Medulla oblongata (tissue), 1 donor: ENCODE results near the gene TRAPPC4.
A peak's percentile ranks its signal among the peaks of the same experiment; 100 is the strongest.
"Not testable (repeated sequence)": the region's sequence is repeated elsewhere in the genome, so short reads cannot be mapped to it uniquely, and the experiment has no call there.

Experiments used
- DNase-seq: peaks from one replicate; pipeline ENCODE4 v3.0.0-alpha.2; 2015; ENCODE audit errors: extremely low spot score

The TRAPPC4 gene

GRCh38 chr11:119033421-119033820 is 14.9 kb downstream of the TRAPPC4 start:
- not testable (repeated sequence) for DNase-seq

- DNase-seq: no peak
Observed at GRCh38 chr11:119034813-119035212, 16.2 kb downstream of the TRAPPC4 start.

DNA sequence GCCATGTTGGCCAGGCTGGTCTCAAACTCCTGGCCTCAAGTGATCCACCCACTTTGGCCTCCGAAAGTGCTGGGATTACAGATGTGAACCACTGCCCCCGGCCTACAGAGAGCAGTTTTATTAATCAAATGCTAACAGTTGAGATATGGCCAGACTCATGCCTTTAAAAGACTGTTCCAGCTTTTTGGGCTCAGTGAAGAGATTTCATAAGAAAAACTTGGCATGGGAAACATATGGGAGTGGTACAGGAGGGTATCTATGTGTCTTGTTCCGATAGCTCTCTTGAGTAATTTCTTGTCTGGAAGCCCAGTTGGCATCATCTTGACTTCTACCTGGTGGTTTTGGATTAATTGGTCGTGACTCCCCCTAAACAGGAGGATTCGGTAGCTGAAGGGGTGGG is 20.3 kb downstream of the TRAPPC4 start:
- DNase-seq: no peak

DNA sequence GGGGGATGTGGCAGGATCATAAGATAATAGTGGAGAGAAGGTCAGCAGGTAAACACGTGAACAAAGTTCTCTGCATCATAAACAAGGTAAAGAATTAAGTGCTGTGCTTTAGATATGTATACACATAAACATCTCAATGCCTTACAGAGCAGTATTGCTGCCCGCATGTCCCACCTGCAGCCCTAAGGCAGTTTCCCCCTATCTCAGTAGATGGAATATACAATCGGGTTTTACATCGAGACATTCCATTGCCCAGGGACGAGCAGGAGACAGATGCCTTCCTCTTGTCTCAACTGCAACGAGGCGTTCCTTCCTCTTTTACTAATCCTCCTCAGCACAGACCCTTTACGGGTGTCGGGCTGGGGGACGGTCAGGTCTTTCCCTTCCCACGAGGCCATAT is 20.9 kb downstream of the TRAPPC4 start:
- not testable (repeated sequence) for DNase-seq

DNA sequence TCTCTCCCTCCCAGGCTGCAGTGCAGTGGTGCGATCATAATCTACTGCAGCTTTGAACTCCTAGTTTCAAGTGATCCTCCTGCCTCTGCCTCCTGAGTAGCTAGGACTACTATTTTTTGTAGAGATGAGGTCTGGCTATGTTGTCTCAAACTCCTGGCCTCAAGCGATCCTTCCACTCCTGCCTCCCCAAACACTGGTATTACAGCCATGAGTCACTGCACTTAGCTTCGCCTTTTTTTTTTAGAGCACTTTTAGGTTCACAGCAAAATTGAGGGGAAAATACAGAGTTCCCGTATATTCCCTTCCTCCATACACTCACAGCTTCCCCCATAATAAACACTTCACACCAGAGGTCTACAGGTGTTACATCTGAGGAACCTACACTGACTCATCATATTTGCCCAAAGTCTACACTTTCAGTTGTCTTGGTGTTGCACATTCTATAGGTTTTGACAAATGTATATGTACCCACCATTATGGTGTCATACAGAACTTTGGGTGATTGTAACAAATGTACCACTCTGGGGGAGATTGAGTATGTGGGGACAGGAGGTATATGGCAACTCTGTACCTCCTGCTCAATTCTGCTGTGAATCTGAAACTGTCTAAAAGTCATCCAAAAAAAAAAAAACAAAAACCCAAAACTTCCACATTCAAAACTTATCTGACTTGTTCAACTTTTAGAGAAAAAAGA is 23.4 kb downstream of the TRAPPC4 start:
- DNase-seq: no peak

GRCh38 chr11:119042927-119043326 is 24.4 kb downstream of the TRAPPC4 start:
- no peak for DNase-seq

- DNase-seq: no peak
Observed at GRCh38 chr11:119044708-119045107, 26.1 kb downstream of the TRAPPC4 start.

DNA sequence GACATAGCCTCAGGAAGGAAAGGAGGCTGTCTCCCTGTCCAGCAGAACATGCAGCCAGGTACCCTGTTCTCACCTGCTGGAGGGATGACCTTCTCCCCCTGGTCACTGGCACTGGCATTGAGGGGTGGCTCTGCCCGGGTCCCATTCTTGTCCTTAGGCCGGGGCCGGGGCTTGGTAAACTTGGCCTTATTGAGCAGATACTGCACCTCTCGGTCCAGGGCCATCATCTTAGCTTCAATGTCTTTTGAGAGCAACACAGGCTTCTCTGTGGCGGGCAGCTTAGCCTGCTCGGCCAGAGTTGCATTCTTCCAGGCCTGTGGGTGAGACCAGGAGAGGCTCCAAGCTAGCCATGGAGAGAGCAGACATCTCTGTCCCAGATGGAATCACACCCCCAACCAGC is 27.9 kb downstream of the TRAPPC4 start:
- no peak for DNase-seq

DNA sequence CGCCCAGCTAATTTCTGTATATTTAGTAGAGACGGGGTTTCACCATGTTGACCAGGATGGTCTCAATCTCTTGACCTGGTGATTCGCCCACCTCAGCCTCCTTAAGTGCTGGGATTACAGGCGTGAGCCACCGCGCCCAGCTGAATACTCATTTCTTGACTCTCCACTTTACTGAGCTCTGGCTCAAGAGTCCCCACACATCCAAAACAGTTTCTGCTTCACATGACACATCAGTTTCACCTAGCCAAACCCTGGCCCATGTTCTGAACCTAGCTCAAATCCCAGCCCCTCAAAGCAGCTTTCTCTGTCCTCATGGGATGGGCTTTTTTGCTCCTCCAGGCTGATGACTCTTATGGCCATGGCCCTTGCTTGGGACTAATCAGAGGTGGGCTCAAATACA is 28.6 kb downstream of the TRAPPC4 start:
- DNase-seq: no peak

- DNase-seq: no peak
Observed at GRCh38 chr11:119048644-119049043, 30.1 kb downstream of the TRAPPC4 start.

- DNase-seq: no peak
Observed at GRCh38 chr11:119049081-119049480, 30.5 kb downstream of the TRAPPC4 start.

DNA sequence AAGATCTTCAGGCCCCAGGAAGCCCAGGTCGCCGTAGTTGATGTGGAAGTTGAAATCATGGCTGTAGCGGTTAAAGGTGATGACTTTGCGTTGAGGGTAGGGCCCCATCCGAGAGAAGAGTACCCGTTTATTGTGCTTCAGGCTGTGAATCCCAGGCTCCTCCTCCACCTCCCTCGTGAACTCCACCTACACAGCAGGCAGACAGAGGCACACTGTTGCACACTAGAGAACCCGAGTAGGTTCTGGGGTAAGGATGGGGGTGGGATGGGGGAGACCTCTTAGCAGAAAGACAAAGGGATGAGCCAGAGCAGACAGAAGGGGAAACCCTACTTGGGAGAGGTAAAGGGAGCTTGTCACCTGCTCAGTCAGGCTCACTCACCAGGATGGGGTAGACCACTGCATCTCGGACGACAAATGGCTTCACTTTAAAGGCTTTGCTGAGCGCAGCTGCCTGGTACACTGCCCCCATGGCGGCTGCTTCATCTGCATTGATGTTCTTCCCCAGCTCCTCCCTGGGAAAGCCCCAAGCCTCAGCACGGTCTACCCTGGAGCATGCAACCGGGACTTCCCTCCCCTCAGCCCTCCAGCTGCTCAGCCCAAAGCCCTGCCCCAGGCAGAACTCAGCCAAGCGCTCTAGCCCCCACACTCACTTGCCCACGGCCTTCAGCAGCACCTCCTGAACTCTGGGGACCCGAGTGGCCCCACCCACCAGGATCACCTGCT is 33.0 kb downstream of the TRAPPC4 start:
- DNase-seq: no peak

DNA sequence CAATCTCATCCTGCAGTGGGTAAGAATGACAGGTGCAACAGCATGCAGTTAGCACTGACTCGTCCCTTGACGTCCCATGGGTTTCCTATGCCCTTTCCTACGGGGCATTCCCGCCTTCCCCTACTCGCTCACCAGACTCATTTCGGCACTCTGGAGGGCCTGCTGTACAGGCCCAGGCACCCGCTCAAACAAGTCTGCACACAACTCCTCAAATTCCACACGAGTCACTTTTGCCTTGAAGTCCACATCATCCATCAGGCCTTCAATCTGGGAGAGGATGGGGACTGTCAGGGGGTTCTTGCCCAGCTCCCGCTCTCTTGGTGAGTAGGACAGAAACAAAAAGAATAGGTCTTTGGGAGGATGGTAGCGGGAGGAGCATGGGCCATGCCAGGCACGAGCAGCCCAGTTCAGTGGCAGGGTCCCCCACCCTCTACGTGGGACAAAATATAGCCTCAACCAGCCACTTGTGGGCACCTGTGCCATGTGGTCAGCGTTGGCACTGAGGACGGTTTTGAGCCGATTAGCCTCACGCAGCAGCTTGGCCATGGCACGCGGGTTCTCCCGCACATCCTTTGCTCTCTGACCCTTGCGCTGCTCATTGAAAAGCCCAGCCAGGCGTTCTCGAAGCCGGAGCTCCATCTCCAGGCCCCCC is 33.7 kb downstream of the TRAPPC4 start:
- no peak for DNase-seq

GRCh38 chr11:119054418-119054817 is 35.9 kb downstream of the TRAPPC4 start:
- DNase-seq: no peak

DNA sequence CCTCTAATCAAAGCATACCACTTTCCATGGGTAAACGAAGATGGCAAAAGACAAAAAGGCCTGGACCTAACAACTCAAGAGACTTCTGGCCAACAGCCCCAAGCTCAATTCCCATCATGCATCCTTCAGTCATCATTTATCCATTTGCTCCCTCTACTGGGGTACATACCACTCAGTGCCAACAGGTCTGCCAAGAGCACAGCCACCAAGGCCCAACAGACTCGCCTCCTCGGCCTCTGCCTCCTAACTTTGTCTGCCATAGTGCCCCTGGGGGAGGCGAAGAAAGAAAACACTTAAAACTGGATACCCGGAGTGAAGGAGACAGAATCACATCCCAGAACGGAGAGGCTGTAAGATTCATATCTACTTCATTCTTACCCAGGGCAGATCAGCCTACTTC is 37.3 kb downstream of the TRAPPC4 start:
- DNase-seq: peak; percentile 21

DNA sequence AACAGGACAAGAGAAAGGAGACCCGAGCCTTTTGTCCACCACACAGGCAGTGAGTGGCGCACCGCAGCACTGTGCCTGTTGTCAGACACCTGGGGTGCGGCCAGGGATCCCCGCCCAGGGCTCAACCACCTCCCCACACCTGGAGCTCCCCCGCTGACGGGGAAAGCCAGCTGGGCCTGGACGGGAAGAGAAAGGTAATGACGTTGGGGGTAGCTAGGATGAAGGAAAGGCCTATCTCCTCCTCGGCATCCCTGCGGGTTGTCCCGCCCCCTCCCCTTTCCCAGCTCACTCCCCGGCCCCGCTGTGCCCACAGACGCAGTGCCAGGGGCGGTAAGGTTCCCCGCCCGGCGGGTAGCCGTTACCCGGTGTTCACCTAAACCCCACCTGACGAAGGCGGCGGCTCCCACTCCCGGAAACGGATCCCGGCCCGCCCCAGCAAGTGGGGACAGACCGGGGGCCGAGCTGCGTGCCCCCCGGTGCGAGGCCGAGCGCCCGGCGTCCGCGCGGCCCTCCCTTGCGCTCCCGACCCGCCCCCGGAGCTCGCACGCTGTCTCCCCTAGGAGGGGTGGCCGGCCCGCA is 37.9 kb downstream of the TRAPPC4 start:
- no peak for DNase-seq

DNA sequence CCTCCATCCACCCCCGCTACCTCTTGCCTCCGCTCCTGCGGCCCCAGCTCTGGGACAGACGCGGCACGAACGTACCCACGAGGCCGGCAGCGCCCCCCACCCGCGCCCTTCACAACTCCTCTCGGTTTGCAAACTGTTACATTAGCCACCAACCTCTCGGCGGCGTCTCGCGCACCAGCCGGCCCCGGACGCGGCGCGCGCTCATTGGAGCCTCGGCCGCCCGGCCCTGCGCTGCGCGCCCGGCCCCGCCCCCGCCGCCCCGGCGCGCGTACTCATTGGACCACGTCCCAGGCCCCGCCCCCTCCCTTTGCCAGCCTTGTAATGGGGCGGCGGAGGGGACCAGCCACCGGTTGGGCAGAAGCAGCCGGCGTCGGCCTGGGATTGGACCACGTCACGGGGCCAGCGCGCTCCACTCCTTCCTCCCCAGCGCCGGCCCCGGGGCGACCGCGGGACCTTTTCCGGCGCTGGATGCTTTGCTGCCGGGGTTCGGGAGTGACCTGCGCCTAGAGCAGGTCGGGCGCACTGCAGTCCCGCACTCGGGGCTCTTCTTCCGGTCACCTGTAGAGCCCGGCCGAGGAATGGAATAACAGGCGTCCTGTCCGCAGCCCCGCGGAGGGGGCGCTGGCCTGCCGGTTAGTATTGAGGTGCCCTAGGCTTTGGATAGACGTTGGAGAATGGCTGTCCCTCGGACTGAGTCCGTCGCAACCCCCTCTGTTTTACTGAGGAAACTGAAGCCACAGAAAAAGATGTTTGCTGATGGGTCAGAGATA is 38.6 kb downstream of the TRAPPC4 start, which contains the start of gene HYOU1:
Gene HYOU1 (minus strand): TSS at position 206 of the 770 bp plus-strand sequence. CDS start 1,045 bp downstream, outside the sequence.
- peak; percentile 97 for DNase-seq

DNA sequence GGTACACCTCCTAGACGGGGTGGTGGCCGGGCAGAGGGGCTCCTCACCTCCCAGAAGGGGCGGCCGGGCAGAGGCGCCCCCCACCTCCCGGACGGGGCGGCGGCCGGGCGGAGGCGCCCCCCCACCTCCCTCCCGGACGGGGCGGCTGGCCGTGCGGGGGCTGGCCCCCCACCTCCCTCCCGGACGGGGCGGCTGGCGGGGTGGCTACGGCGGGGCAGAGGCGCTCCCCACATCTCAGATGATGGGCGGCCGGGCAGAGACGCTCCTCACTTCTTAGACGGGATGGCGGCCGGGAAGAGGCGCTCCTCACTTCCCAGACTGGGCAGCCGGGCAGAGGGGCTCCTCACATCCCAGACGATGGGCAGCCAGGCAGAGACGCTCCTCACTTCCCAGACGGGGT is 40.6 kb downstream of the TRAPPC4 start:
- DNase-seq: not testable (repeated sequence)

- no peak for DNase-seq
Observed at GRCh38 chr11:119061256-119061655, 42.7 kb downstream of the TRAPPC4 start.

GRCh38 chr11:119062779-119063178 is 44.2 kb downstream of the TRAPPC4 start:
- no peak for DNase-seq

GRCh38 chr11:119065369-119065768 is 46.8 kb downstream of the TRAPPC4 start:
- DNase-seq: no peak
